SK-N-SH (cell line): Measurements from ENCODE around the gene FTL. TPM values are rescaled to one million over a fixed set of nuclear protein-coding genes. Genes with fewer than 3 reads are reported as not detected.

Source experiments
- CTCF ChIA-PET: fragments of 300-600, 350-600 bp; formaldehyde crosslinking; extraction: SDS; loops from one replicate; lab custom pipeline; 2021; lab: Yijun Ruan, JAX
- POLR2A ChIA-PET: fragments of 350-600 bp; sonication (Branson Sonifier 250); formaldehyde crosslinking; extraction: SDS; loops from one replicate; lab custom pipeline; 2020; ENCODE audit warnings: antibody characterized with exemption, inconsistent platforms; lab: Yijun Ruan, JAX
- DNase-seq: peaks from one replicate; pipeline ENCODE4 v3.0.0; 2012
- H2AFZ ChIP-seq: fragments of 200-600 bp; sonication (generic); 2 replicates; pipeline ENCODE4 v1.8.1; 2016; ENCODE audit warnings: antibody characterized with exemption, mild to moderate bottlenecking, low read depth
- H3F3A ChIP-seq: fragments of 200-600 bp; sonication (generic); replicated peaks from 2 replicates; pipeline ENCODE3; 2016; ENCODE audit warnings: antibody characterized with exemption, mild to moderate bottlenecking; ENCODE audit not compliant: insufficient read depth
- H3K27ac ChIP-seq, 2 experiments: fragments of 200-500 bp in 1 of 2; fragments of 200-600 bp in 1 of 2; sonication (Bioruptor generic) in 1 of 2; sonication (generic), shearing (Covaris generic) in 1 of 2; 2 replicates each; pipeline versions ENCODE4 v1.5.1 to v1.6.1; 2014 to 2016; ENCODE audit warnings: low read depth in 2 of 2, inconsistent platforms in 1 of 2, low read length in 1 of 2, mild to moderate bottlenecking in 1 of 2, mixed read lengths in 1 of 2
- H3K27me3 ChIP-seq: fragments of 200-600 bp; sonication (generic), shearing (Covaris generic); 2 replicates; pipeline ENCODE4 v1.6.1; 2016; ENCODE audit warnings: mixed run types; ENCODE audit not compliant: insufficient read depth
- H3K36me3 ChIP-seq, 2 experiments: fragments of 200-500 bp in 1 of 2; fragments of 200-600 bp in 1 of 2; sonication (Bioruptor generic) in 1 of 2; sonication (generic) in 1 of 2; replicated peaks in 1 of 2; 2 replicates each; pipeline versions ENCODE3 to v1.5.1; 2014 to 2016; ENCODE audit warnings: low read length in 1 of 2, mild to moderate bottlenecking in 1 of 2; ENCODE audit not compliant: insufficient read depth in 2 of 2, control insufficient read depth in 1 of 2
- H3K4me1 ChIP-seq, 2 experiments: fragments of 200-500 bp in 1 of 2; fragments of 200-600 bp in 1 of 2; sonication (Bioruptor generic) in 1 of 2; sonication (generic), shearing (Covaris generic) in 1 of 2; 2 replicates each; pipeline versions ENCODE4 v1.5.1 to v1.6.1; 2014 to 2016; ENCODE audit warnings: low read depth in 1 of 2, low read length in 1 of 2, mixed run types in 1 of 2; ENCODE audit not compliant: insufficient read depth in 2 of 2, control insufficient read depth in 1 of 2
- H3K4me2 ChIP-seq: fragments of 200-600 bp; sonication (generic), shearing (Covaris generic); 2 replicates; pipeline ENCODE4 v1.6.1; 2017; ENCODE audit warnings: mixed run types
- H3K4me3 ChIP-seq, 2 experiments: fragments of 200-500 bp in 1 of 2; fragments of 200-600 bp in 1 of 2; sonication (Bioruptor generic) in 1 of 2; sonication (generic), shearing (Covaris generic) in 1 of 2; 2 replicates each; pipeline versions ENCODE4 v1.5.1 to v1.8.1; 2014 to 2016; ENCODE audit warnings: low read depth in 2 of 2, inconsistent platforms in 1 of 2, low read length in 1 of 2, mild to moderate bottlenecking in 1 of 2, mixed read lengths in 1 of 2, moderate library complexity in 1 of 2
- H3K79me2 ChIP-seq: fragments of 200-600 bp; sonication (generic); 2 replicates; pipeline ENCODE4 v1.8.1; 2017; ENCODE audit warnings: mild to moderate bottlenecking; ENCODE audit not compliant: insufficient read depth
- H3K9ac ChIP-seq: fragments of 200-600 bp; sonication (generic); 2 replicates; pipeline ENCODE4 v1.6.1; 2017; ENCODE audit warnings: mixed run types
- H3K9me2 ChIP-seq: fragments of 200-600 bp; sonication (generic); 2 replicates; pipeline ENCODE4 v1.6.1; 2017; ENCODE audit warnings: mixed run types
- H3K9me3 ChIP-seq: fragments of 200-600 bp; sonication (generic); 2 replicates; pipeline ENCODE4 v1.6.1; 2017; ENCODE audit warnings: mixed run types, mild to moderate bottlenecking, moderate library complexity
- H4K20me1 ChIP-seq: fragments of 200-600 bp; sonication (generic); 2 replicates; pipeline ENCODE4 v1.6.1; 2017; ENCODE audit warnings: mild to moderate bottlenecking, mixed run types; ENCODE audit not compliant: insufficient read depth
- CHD2 ChIP-seq: fragments of 150-350 bp; IDR thresholded peaks from 2 replicates; pipeline ENCODE4 v1.6.1; 2018; ENCODE audit warnings: low read length; ENCODE audit not compliant: partially characterized antibody
- MEF2A ChIP-seq: IDR thresholded peaks from 2 replicates; pipeline ENCODE4 v1.4.0; 2012; ENCODE audit warnings: low read depth, borderline replicate concordance
- NFIC ChIP-seq: IDR thresholded peaks from 2 replicates; pipeline ENCODE4 v1.4.0; 2012; ENCODE audit warnings: borderline replicate concordance
- POLR2AphosphoS5 ChIP-seq: IDR thresholded peaks from 2 replicates; pipeline ENCODE4 v1.6.1; 2012; ENCODE audit warnings: low read depth, low read length
- RAD21 ChIP-seq: IDR thresholded peaks from 2 replicates; pipeline ENCODE4 v1.6.1; 2012; ENCODE audit warnings: mild to moderate bottlenecking, low read length
- RXRA ChIP-seq: IDR thresholded peaks from 2 replicates; pipeline ENCODE4 v1.4.0; 2012; ENCODE audit warnings: low read depth, mild to moderate bottlenecking, borderline replicate concordance
- TAF1 ChIP-seq: IDR thresholded peaks from 2 replicates; pipeline ENCODE4 v1.6.1; 2012; ENCODE audit warnings: low read depth, mild to moderate bottlenecking, low read length, moderate library complexity, borderline replicate concordance
- YY1 ChIP-seq: IDR thresholded peaks from 2 replicates; pipeline ENCODE4 v1.4.0; 2012; ENCODE audit warnings: low read depth, mild to moderate bottlenecking
- WGBS: methylation state at CpG from one replicate; pipeline ENCODE4 v1.1.6; 2017; ENCODE audit warnings: low lambda C conversion rate; 5-methylcytosine and 5-hydroxymethylcytosine counted together
- polyA plus RNA-seq, 3 experiments: library from polyadenylated mRNA; depleted of rRNA; stranded (reverse); fragments of >200 nt; gene quantifications; 2 replicates each; pipeline ENCODE4 v1.2.3, GENCODE V29; 2012
- TF ChIP-seq, protein P1 (sequence below): IDR thresholded peaks from 2 replicates; pipeline ENCODE4 v1.4.0; 2012; ENCODE audit warnings: low read depth
- TF ChIP-seq, protein P2 (sequence below): IDR thresholded peaks from 2 replicates; pipeline ENCODE4 v1.4.0; 2012; ENCODE audit warnings: low read depth, borderline replicate concordance

Gene FTL
- polyA plus RNA-seq, 1 of the 3 experiments (the other 2 are of a cell fraction), result 875 TPM

DNA sequence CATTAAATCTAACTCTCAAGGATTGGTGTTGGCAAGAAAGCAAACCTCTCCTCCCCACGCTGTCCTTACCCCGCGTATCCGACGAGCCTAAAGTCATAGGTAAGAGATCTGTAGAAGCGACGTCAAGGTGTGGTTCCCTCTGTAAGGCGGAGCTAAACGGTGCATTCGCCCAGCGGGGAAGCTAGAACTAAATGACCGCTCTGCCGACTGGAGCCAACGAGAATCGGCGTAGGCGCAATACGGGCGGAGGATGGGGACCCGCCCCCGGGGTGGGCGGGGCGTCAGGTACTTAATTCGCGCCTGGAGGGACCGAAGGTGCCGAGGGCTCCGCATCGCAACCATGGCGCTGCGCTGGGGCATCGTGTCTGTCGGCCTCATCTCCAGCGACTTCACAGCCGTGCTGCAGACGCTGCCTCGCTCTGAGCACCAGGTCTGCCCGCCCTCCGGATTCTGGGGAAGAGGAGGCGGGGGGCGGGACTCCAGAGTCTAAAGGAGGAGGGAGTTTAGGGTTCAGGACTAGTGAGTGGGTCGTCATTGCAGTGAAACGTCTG lies 31.7 kb upstream of the FTL start, which contains the start of gene DHDH:
Gene DHDH, plus strand, starts transcription at position 318 of the 551 bp plus-strand sequence. Its CDS starts 23 bp downstream, at position 341.
- H3K4me1 ChIP-seq, result peaks cover 3 to 9% of the 10 kb centered on the region in 2 experiments; a peak in 1 of 4 replicates
- H3K9me3 ChIP-seq, result no peaks in the 10 kb centered on the region
- H3K9ac ChIP-seq, result peak within 1 kb of the TSS; percentile 38; the same call in 1 of the 2 replicates
- 1% methylated on average over 31 of the region's 43 CpGs for WGBS
- H2AFZ ChIP-seq, result peak within 1 kb of the TSS; percentile 90
- POLR2A ChIA-PET, result interaction anchor here (1.4 kb wide), 1 partner anchor 21 kb away, joined by 4 read pairs; the partner anchor contains the start of gene BAX
- no peaks in the 10 kb centered on the region for H3K9me2 ChIP-seq
- no peak within 1 kb of the TSS for H3K27ac ChIP-seq
- no peak for TF ChIP-seq RAD21
- 0 out of 2 replicates have a peak, but pooled peaks have one; percentile 18 for TF ChIP-seq POLR2AphosphoS5
- TF ChIP-seq, protein P1, sequence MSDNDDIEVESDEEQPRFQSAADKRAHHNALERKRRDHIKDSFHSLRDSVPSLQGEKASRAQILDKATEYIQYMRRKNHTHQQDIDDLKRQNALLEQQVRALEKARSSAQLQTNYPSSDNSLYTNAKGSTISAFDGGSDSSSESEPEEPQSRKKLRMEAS, result peak; percentile 16; the same call in 1 of the 2 replicates
- no peak for TF ChIP-seq RXRA
- no peak for TF ChIP-seq YY1
- TF ChIP-seq, all 33 proteins: peak for 2
- peak; percentile 87 for DNase-seq
- Histone ChIP-seq H3K79me2 (no peaks in the 10 kb centered on the region), H4K20me1 (no peaks in the 10 kb centered on the region), H3F3A (peaks cover 9% of the 10 kb centered on the region), H3K4me2 (peak within 1 kb of the TSS; percentile 88), H3K4me3 (peak within 1 kb of the TSS; percentile 56 to 73), H3K36me3 (no peaks in the 10 kb centered on the region), H3K27me3 (no peaks in the 10 kb centered on the region)
- CTCF ChIA-PET, result interaction anchor here (0.9 to 1.6 kb wide), 2 partner anchors 20 to 38 kb away, joined by 3 to 6 read pairs; no protein-coding TSS in a partner anchor

DNA sequence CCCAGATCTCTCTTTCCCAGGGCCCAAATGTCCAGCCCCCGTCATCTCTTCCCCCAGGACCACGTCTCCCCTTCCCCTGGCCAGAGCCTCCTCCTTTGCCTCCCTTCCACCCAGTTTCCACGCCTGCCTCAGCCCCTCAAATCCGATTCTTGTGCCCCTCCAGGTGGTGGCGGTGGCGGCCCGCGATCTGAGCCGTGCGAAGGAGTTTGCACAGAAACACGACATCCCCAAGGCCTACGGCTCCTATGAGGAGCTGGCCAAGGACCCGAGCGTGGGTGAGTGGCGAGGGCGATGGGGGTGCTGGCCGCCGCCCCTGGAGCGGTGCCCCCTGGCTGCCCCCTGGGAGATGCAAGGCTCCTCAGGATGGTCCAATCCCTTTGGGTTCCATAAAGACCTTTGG lies 30.3 kb upstream of the FTL start:
- H3K27me3 ChIP-seq, result no peaks in the 10 kb centered on the region
- peaks cover 9% of the 10 kb centered on the region for H3F3A ChIP-seq
- no peak overlapping the region for H3K4me2 ChIP-seq
- DNase-seq, result no peak
- H3K79me2 ChIP-seq, result no peaks in the 10 kb centered on the region
- peaks cover 3 to 9% of the 10 kb centered on the region in 2 experiments; a peak in 1 of 4 replicates for H3K4me1 ChIP-seq
- 93% methylated on average over 19 of the region's 19 CpGs for WGBS
- POLR2A ChIA-PET, result no interaction called here
- H4K20me1 ChIP-seq, result no peaks in the 10 kb centered on the region
- H3K27ac ChIP-seq, result no peak overlapping the region
- no peak overlapping the region for H3K9ac ChIP-seq
- H3K9me3 ChIP-seq, result no peaks in the 10 kb centered on the region
- H3K4me3 ChIP-seq, result no peak overlapping the region
- H2AFZ ChIP-seq, result no peak overlapping the region
- H3K36me3 ChIP-seq, result no peaks in the 10 kb centered on the region
- no peaks in the 10 kb centered on the region for H3K9me2 ChIP-seq
- TF ChIP-seq CHD2, result no peak
- TF ChIP-seq MEF2A, result no peak
- no peak for TF ChIP-seq TAF1
- no peak for TF ChIP-seq NFIC
- TF ChIP-seq, protein P2, sequence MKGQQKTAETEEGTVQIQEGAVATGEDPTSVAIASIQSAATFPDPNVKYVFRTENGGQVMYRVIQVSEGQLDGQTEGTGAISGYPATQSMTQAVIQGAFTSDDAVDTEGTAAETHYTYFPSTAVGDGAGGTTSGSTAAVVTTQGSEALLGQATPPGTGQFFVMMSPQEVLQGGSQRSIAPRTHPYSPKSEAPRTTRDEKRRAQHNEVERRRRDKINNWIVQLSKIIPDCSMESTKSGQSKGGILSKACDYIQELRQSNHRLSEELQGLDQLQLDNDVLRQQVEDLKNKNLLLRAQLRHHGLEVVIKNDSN, result no peak
- TF ChIP-seq RAD21, result no peak
- no peak for TF ChIP-seq RXRA
- no peak for TF ChIP-seq POLR2AphosphoS5
- CTCF ChIA-PET, result no interaction called here
